Omental fat pad (tissue), 4 donors: ENCODE results near the gene CADPS2. TPM values are rescaled to one million over a fixed set of nuclear protein-coding genes. Genes with fewer than 3 reads are reported as not detected.

Experiments
- ATAC-seq: fragments of 150-250 bp; one replicate; pipeline ENCODE4 v1.9.1; 2016; ENCODE audit warnings: mild to moderate bottlenecking, moderate library complexity; ENCODE audit not compliant: low FRiP score
- DNase-seq: peaks from one replicate; pipeline ENCODE4 v3.0.0-alpha.2; 2019; ENCODE audit warnings: low spot score
- CTCF ChIP-seq, 3 donors: fragments of 450-650 bp; IDR thresholded peaks; one replicate each; pipeline ENCODE4 v1.5.1; 2016 to 2017; ENCODE audit warnings: antibody characterized with exemption in 3 of 3, mild to moderate bottlenecking in 3 of 3, moderate library complexity in 2 of 3
- total RNA-seq, 4 donors: library from RNA; depleted of rRNA; stranded (reverse); fragments of >200 nt; gene quantifications; one replicate each; pipeline ENCODE4 v1.1.0, GENCODE V29; 2016

Gene CADPS2
- total RNA-seq, 4 donors from 2014 or later, result 15.3 to 41.9 (median 24.4) TPM

GRCh38 chr7:122487131-122487530 is 399.1 kb downstream of the CADPS2 start:
- DNase-seq (no peak), ATAC-seq (no peak)
- no peak for TF ChIP-seq CTCF (IDR thresholded peaks at IDR 0.05)

DNA sequence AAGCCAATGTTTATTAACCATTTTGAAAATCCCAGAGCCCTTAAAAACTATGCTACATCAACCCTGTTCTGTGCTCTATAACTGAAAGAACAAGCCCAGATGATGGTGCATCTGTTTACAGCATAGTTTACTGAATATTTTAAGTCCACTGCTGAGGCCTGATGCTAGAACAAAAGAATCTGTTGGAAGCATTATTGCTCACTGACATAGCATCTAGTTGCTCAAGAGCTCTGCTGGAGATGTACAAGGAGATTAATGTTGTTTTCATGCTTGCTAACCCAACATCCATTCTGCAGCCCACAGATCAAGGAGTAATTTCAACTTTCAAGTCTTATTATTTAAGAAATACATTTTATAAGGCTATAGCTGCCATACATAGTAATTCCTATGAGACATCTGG is 400.4 kb downstream of the CADPS2 start:
- no peak for TF ChIP-seq CTCF (IDR thresholded peaks at IDR 0.05)
- ATAC-seq (no peak), DNase-seq (no peak)

GRCh38 chr7:122482212-122482611 is 404.0 kb downstream of the CADPS2 start:
- no peak for DNase-seq
- no peak for ATAC-seq
- TF ChIP-seq CTCF (IDR thresholded peaks at IDR 0.05), result no peak

GRCh38 chr7:122470859-122471258 is 415.4 kb downstream of the CADPS2 start:
- DNase-seq, result no peak
- ATAC-seq, result no peak
- no peak for TF ChIP-seq CTCF (IDR thresholded peaks at IDR 0.05)

DNA sequence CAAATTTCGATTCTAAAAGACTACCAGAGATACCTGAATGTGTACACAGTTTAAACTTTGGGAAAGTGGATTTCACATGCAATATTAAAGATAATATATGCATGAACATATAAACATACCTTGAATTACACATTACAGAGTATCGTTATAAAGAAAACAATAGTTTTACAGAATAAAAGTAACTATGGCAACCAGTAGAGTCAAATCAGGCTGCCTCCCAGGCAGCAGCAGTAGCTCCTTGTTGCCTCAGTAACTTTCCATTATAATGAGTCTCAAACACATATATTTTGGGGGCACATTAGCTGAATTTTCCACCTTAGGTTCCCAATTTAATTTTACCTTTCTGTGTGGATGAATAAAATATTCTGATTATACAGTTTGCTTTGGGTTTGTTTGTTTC is 417.3 kb downstream of the CADPS2 start:
- no peak for TF ChIP-seq CTCF (IDR thresholded peaks at IDR 0.05)
- ATAC-seq (no peak), DNase-seq (no peak)

- TF ChIP-seq CTCF (IDR thresholded peaks at IDR 0.05), result no peak
- DNase-seq (no peak), ATAC-seq (no peak)
These were observed 418.4 kb downstream of the CADPS2 start for GRCh38 chr7:122467661-122468449.

DNA sequence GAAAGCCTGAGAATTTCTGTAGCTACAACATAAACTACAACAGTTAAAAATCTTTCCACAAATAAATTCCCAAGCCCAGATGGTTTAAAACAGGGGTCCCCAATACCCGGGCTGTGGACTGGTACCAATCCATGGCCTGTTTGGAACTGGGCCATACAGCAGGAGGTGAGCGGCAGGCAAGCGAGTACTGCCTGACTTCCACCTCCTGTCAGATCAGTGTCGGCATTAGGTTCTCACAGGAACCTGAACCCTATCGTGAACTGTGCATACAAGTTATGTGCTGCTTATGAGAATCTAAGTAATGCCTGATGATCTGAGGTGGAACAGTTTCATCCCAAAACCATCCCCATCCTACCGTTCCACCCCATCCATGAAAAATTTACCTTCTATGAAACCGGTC is 421.0 kb downstream of the CADPS2 start:
- TF ChIP-seq CTCF (IDR thresholded peaks at IDR 0.05), result no peak
- no peak for ATAC-seq
- DNase-seq, result no peak
